ENCODE measurements around the gene GDAP2.

Gene GDAP2

DNA sequence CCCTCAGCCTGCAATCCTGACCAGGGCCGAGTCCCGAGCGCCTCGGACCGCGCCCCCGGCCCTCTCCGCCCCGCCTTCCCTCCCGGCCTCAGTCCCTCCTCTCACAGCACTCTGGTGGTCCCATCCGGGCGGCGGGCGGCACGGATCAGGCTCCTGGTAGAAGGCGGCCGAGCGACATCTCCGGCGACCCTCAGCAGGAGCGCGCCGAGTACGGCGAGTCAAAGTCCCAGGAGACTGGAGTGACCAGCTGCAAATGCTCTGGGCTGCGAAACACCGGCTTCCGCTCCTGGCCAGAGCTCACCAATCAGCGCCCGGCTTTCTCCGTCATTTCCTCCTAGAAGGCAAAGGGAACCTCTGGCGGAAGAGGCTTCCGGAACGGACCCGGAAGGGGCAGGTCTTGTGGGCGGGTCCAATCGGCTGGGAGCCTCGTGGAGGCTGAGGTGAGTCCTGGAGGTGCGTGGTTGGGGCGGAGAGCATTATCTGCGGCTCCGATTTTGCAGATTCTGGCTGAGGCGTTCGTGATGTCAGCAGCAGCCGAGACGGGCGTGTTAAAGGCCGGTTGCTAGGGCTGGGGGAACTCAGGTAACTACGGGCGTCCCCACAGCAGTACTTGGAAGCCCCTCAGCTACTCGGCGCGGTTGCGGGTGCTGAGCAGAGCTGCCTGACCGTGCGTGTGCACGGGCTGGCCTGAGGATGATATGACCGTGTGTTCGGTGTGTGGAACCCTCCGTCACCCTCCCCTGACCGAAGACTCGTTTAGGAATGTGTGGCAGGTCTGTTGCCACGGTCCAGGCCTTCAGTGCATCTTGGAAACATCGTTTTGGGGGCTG lies at the start of gene GDAP2, which contains the start of gene WDR3:
GDAP2 (minus strand) TSS at position 279 of the 830 bp plus-strand sequence. CDS start 9,264 bp downstream, outside the sequence.
WDR3 (plus strand) TSS at position 397 of the 830 bp plus-strand sequence. CDS start 3,581 bp downstream, outside the sequence.
- peak; percentile 97 for DNase-seq (ENCODE audit: low read depth)
- no peak for TF ChIP-seq CTCF (IDR thresholded peaks at IDR 0.05; ENCODE audit: insufficient read depth, low read depth, low read length, missing control alignments)

DNA sequence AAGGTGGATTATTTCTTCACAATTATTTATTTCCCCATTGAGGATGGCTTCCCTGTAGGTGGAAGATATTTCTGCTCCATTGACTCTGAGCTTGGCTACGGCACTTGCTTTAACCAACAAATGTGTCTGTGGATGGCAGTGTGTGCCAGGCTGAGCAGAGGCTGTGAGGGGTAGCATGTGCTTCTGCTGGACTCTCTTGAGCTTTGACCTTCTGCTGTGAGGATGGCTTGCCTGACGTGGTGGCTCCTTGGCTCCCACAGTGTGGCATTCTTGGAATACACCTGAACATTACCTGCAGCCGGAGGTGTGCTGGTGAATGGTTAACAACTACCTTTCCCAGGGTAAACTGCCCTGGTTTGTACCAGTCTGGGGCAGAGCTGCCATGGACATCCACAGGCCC lies 47.0 kb upstream of the GDAP2 start:
- no peak overlapping the region for H3K4me3 ChIP-seq (ENCODE audit: low read depth, low read length)
- TF ChIP-seq CTCF (IDR thresholded peaks at IDR 0.05; ENCODE audit: insufficient read depth, low read depth, low read length, missing control alignments): no peak
- no peak for DNase-seq (ENCODE audit: low read depth)

More for the DNA sequence above, at the start of gene GDAP2, which contains the start of gene WDR3:
- peak within 1 kb of the TSS; percentile 74 for H3K4me3 ChIP-seq (ENCODE audit: low read depth, low read length)

DNA sequence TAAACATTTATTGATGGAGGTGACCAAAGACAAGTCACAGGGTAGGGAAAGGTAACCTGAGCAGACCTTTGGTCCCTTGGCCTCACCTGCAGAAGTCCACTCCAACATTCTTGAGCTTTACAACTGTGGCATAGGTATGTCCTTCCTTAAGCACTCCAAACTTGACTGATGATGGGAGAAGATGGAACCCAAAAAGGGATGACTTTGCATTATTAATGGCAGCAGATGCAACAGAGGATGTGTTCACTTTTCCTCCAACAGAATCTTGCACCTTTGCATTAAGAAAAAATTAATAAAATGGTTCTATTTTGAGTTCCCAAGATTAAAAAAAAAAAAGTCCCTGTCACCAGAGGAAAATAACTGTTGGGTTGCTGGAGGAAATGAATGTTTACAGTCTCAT lies 42.4 kb upstream of the GDAP2 start:
- DNase-seq (ENCODE audit: low read depth): no peak
- no peak overlapping the region for H3K4me3 ChIP-seq (ENCODE audit: low read depth, low read length)
- no peak for TF ChIP-seq CTCF (IDR thresholded peaks at IDR 0.05; ENCODE audit: insufficient read depth, low read depth, low read length, missing control alignments)

DNA sequence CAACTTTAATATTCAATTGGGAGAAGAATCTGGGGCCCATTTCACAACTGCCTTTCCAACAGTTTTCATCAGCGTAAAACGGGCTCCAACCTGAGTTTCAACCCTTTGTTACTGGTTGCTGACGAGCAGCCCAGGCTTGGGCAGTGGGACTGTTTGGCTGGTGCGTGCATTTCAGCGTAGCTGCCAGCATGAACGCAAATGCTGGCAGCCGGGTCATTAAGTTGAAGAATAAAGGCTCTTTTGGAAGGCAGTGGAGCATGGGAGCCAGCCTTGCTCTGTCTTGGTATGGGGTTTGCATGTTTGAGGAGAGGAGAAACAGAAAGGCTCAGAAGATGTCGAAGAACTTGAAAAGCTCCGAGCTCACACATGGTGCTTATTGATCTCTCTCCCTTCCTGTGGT lies 40.8 kb upstream of the GDAP2 start:
- no peak for DNase-seq (ENCODE audit: low read depth)
- TF ChIP-seq CTCF (IDR thresholded peaks at IDR 0.05; ENCODE audit: insufficient read depth, low read depth, low read length, missing control alignments): no peak
- no peak overlapping the region for H3K4me3 ChIP-seq (ENCODE audit: low read depth, low read length)

DNA sequence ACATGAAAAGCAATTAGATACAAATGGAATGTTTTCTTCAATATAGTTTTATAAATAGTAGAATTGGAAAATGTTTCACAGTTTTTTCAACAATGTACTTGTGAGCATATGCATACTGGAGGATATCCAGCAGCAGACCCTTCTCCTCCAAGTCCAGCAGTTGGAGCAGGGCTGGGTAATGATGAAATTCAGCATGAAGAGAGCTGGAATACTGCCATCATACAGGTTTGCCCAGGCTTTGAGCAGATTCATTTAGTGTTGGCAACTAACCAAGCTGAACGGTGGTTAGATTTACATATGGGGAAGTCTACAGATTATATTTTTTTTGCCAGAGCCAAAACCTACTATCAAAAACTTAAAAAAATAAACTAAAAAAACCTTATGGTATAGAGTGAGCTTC lies 38.5 kb upstream of the GDAP2 start:
- no peak for TF ChIP-seq CTCF (IDR thresholded peaks at IDR 0.05; ENCODE audit: insufficient read depth, low read depth, low read length, missing control alignments)
- DNase-seq (ENCODE audit: low read depth): no peak
- no peak overlapping the region for H3K4me3 ChIP-seq (ENCODE audit: low read depth, low read length)

- no peak for DNase-seq (ENCODE audit: low read depth)
- H3K4me3 ChIP-seq (ENCODE audit: low read depth, low read length): no peak overlapping the region
- no peak for TF ChIP-seq CTCF (IDR thresholded peaks at IDR 0.05; ENCODE audit: insufficient read depth, low read depth, low read length, missing control alignments)
Observed at GRCh38 chr1:117967477-117967876, 38.1 kb upstream of the GDAP2 start.

Data from GM12865 (cell line).